Measurements from ENCODE around the gene DEPP1.
A peak's percentile ranks its signal among the peaks of the same experiment; 100 is the strongest.

Gene DEPP1

DNA sequence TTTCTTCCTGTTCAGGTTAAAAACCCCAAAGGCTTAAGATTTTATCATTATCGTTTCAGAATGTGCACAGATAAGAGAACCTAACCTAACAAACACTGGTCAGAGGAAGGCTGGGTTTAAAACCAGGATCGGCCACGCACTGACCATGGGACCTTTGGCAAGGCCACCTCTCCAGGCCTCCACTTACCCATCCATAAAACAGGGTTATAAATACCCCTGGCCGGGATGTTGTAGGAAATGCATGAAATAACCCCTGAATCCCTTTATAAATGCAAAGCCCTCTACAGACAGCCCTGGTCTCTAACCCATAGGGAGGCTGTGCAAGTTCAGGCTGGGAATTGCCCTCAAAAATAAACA is 418 bp downstream of the DEPP1 start:
- no peak for DNase-seq

DNA sequence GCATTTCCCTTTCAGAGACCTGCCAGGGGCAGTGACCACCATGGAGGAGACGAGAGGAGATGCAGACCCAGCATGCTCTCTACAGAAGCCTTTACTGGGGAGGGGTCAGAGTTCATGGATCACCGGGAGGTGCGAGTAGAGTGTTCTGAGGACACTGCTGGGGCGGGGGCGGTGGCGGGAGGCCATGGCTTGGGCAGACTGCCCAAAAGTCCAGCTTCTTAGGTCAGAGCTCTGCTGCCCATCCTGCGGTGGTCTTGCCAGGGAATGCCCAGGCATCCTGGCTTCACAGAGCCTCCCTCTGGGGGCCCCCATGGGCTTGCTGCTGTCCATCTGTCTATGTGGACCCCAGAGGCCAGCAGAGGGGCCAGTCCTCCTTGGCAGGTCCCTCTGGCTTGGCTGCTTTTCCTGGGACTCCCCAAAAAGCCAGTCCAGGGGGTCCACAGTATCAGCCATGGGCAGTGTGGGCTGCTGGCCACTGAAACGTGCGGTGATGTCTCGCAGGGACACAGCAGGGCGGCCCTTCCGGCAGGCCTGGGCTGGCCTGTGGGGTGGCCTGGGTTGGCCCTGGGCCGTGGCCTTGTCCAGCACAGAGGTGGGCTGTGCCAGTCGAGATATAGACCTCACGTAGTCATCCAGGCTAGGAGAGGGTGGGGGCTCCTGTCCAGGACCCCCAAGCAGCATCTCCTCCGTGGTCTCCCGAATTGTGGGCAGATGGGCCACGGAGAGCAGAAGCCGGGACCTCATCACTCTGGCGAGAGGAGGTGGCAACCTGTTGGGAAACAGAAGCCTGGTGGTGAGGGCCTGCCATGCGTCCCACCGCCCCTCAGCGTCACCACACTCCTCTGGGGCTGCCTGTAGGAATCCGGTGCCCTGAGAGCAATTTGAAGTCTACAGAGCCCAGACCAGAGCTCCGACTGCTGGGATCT is 1.1 kb downstream of the DEPP1 start:
- no peak for DNase-seq

DNA sequence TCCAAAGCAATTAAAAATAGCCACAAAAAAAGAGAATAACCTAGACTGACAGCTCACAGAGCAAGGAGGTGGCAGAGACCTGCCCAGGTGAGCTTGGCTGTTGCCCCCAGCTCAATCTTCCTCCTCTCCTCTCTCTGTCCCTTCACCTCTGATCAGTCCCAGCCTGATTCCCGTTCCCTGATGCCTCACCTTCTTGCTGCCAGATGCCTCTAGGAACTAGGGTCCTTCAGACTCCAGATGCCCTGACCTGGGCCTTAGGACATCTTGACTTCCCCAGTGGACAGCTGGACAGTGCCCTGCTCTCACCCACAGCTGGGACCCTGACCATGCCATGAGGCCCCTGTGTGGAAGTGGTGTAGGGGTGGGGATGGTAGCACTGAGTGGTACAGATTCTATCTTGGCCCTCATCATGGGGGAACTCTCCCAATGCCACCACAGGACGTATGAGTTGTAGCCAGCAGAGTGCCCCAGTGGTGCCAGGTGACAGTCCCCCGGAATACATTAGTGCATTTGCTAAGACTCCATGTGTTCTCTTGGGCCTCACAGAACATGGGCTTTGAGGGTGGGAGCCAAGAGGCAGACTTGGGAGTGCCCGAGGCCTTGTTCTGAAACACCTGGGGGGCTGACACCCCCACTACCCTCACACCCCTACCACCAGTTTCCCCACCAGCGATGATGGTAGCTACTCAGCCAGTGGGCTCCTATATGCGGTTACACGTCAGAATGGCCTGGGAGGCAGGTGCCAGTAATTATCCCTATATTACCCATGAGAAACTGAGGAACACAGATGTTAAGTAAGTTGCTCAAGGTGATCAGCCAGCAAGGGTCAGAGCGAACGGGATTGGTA is 2.0 kb downstream of the DEPP1 start:
- no peak for DNase-seq

DNA sequence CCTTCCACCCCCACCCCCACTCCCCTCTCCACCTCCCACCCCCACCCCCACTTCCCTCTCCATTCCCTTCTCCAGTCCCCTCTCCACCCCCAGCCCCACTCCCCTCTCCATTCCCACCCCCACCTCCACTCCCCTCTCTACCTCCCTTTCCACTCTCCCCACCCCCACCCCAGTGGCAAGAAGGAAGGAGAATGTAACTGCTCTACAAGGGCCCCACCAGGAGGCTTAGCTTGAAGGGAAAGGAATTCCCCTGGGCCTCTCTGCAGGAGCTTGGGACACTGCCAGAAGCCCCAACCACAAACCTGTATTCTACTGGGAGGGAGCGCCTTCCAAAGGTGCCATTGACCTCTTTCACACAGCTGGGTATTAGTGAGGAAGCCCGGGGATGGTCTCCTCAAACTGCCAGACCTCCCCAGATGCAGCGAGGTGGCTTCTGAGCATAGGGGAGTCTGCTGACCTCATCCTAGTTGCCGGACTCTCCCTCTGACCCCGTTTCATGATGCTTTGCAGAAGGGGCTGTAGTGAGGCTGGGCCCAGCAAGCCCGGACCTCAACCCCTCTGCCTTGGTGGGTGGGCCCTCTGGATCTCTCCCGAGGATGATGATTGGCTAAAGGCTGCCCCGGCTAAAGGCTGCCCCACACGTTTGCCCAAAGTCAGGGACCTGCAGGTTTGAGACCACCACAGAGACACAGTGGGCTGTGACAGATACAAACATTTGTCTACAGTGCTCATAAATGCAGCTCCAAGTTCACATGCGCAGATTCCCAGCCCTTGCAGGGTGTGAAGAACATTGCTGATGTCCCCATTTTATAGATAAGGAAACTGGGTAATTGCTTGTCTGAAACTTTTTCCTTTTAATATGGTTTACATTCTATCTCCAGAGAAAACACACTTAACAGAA is 2.9 kb downstream of the DEPP1 start:
- no peak for DNase-seq

DNA sequence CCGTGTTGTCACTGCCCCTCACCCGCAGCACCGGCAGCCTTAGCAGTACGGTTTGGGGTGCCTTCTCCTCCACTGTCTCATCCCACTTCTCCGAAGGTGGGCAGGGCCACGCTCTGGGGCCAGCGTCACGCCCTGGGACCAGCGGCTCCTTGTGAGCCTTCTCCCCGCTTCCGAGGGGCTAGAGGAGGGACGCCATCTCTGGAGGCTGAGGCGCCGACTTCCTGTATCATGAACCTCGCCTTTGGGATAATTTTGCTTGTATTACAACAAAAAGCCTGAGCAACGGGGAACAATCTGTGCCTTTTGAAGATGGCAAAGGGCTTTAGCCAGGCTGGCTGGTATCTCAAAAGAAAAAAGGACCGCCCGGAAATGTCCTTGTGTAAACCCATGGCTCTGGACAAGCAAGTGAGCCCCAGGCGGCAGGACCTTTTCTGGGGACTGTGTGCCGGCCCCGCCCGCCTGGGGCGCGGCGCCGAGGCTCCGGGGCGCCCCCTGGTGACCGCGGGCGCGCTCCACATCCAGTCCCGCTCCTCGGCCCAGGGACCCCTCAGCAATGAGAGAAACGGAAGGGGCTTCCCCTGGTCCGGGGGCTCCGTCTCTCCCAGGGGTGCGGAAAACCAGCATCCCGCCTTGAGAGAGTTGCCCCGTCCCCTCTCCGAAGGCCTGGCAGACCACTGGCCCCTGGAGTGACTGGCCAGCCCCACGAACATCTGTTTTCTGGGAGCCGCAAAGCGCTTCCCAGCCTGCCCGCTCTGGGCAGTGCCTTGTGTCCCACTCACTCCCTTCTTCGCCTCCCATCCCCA is 3.8 kb downstream of the DEPP1 start:
- DNase-seq = no peak

DNA sequence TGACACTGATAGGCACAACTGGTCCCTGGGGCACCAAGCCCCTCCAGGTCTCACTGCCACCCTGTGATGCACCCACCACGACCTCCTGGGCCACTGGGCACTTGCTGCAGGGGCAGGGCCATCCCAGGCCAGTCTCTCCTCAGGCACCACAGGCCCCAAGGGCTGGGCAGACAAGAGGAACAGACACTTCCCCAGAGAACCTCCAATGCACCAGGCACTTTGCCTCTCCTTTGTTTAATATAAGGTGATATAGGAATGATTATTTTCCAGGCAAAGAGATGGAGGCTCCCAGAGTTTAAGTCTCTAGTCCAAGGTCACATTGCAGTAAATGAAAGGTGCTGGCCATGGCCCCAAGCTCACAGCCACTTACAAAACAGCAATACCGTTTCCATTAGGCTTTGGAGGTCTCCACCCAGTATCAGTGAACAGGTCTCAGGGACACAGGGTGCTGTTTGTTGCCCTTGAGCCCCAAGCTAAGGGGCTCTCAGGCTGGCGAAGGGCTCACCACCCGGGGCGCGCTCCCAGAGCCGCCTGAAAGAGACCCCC is 4.5 kb downstream of the DEPP1 start:
- no peak for DNase-seq

DNA sequence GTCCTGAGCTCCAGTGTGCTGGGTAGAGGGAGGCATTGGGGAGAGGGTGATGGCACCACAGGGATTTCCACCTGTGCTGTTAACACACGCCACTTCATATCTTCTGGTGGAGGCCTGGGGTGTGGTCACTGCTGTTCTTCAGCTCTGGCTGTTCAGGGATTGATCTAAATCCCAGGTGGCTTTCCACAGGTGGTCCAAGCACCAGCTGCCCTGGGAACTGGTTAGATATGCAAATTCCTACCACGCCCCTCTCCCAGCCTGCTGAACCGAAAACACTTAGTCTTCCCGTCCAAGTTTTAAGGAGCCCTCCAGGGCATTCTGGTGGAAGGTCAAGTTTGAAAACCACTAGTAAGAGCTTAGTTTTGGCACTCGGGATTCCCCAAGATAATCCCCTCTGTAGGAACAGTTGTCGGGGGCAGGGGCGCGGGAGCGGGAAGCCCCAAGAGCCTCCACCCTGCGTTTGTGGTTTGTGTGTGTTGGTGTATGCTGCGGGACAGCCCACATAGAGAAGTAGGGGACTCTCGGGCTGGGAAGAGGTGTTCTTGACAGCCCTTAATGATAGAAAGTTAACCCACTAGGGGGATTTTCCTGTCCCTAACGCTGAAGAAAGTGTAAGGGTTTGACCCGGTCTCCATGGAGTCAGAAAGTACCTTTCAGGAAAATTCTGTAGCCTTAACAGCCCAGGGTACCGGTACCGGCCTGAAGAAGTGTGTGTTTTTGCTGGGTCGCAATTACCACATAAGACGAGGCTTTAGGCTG is 5.1 kb downstream of the DEPP1 start:
- DNase-seq = no peak

DNA sequence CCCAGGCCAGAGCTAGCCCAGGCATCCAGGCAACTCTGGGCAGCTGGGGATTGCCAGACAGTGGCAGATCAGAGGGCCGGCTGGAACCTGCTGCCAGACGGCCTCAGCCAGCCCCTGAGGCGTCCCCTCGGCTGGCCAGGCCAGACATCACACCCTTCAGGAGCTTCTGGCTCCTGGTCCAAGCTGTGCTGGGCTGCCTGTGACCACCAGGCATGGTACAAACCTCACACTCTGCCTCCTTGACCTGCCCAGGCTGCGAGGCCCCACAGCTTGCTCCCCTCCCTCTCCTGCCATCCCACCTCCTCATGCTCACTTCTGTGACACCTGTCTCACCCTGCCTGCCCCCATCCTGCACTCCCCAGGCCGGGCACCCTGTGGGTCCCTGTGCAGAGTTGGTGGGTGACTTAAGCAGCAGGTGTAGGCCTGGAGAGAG is 5.7 kb downstream of the DEPP1 start:
- DNase-seq = no peak

DNA sequence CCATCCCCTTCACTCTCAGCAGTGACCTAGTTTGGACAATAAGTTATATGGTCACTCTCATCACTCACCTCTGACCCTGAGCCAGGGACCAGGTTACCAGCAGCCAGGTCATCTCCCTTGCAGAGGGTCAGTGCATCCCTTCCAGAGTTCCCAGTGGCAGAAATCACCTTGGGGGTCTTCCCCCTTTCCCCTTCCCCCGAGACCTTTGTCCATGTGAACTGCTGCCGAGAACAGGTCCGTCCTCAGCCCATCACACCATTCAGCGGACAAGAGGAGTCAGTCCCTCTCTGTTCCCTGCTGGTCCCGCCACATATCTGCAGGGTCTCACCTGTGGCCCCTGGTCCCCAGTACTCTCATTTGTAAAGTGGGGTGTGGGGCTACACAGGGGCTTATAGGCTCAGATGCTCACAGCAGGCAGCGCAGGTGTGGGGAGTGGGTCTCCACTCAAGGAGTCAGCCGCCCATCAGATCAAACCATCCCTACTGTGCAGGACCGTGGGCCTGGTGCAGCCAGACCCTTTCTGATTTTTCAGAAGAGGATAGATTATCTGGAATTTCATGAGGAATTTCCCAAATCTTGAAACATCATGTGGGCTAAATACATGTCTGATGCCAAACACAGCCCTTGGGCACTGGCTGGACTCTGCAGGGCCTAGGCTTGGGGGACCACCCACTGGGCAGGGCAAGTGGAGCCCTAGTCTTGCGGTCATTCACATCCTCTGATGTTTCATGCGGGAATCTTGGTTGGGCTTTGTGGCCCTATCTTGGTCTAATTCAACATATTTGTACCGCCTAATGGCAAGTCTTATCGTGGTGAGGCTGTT is 6.5 kb downstream of the DEPP1 start:
- DNase-seq = no peak

DNA sequence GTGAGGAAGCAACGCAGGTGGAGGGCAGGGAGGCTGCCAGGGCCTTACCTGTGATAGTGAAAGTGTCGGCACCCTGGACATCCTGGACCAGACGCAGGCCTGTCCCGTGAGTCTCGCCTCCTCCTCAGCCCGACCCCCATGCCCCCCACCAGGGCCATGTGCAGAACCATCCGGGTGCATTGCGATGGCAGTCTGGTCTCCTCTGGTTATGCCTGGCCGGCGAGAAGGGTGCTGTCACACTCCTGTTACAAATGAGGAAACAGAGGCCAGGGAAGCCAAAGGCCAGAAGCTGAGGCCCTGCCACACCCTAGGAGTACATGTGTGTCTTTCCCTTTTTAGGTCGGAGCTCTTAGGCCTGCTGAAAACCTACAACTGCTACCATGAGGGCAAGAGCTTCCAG is 7.2 kb downstream of the DEPP1 start:
- no peak for DNase-seq

DNA sequence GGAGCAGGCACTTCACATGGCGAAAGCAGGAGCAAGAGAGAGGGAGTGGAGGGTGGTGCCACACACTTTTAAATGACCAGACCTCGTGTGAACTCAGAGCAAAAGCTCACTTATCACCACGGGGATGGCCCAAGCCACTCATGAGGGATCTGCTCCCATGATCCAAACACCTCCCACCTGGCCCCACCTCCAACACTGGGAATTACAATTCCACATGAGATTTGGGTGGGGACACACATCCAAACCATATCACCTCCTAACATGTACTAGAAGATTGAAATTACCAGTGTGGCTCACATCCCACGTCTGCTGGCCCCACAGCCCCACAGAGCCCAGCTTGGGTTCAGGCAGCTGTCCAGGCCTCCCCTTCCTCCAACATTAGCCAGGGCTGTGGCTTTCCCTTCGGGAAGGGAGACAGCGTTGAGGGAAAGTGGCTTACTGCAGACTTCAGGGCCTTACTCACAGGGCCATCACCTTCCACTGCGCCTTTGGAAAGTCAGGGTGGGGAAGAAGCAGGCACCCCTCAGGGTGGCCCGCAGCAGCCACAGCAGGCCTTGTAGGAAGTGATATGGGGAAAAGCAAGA is 7.7 kb downstream of the DEPP1 start:
- no peak for DNase-seq

DNA sequence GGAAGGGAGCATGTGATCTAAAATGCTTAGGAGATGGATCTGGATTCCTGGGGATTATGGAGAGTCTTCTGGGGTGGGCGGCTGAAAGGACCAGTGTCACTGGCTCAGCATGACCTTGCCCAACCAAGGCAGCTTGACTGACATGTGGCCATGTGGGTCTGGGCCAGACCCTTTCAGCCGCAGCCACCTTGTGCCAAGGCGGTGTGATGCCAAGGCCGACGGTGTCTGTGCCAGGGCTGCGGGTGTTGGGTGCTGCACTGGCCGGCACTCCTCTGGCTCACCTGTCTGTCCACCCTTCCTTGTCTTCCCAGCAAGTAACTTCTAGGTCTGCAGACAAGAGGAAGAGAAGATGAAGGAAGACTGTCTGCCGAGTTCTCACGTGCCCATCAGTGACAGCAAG is 8.8 kb downstream of the DEPP1 start:
- DNase-seq = no peak

DNA sequence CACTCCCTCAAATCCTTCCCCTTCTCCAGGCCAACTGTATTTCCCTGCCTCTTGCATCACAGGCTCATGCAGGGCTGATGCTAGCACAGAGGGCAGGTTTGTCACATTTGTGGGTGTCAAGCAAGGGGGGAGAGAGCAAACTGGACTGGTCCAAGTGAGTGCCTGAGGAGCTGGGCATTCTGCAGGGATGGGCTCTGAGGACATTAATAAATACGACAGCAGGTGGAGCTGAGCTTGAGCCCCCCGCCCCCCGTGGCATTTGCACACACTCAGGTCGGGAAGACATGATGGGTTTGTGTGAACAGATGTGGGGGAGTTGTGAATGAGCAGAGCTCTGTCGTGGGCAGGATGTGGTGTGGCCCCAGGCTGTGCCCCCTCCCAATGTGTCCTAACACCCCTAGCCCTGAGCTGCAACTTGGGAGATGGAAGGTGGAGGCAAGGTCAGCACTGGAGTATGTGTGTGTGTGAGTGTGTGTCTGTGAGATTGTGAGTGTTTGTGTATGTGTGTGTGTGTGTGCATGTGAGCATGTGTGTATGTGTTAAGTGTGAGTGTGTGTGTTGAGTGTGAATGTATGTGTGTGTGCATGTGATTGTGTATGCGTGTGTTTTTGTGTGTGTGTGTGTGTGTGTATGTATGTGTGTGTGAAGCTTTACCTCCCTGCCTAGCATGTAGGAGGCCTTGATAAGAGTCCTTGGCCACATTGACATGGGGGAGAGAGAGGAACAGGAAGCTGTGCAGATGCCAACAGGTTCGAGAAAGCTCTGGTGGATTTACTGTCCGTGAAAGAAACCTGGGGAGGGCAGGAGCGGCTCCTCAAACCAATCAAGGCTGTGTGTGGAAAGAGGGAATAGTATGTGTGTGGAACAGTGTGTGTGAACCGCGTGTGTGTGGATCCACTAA is 9.9 kb downstream of the DEPP1 start:
- peak; percentile 84 for DNase-seq

DNA sequence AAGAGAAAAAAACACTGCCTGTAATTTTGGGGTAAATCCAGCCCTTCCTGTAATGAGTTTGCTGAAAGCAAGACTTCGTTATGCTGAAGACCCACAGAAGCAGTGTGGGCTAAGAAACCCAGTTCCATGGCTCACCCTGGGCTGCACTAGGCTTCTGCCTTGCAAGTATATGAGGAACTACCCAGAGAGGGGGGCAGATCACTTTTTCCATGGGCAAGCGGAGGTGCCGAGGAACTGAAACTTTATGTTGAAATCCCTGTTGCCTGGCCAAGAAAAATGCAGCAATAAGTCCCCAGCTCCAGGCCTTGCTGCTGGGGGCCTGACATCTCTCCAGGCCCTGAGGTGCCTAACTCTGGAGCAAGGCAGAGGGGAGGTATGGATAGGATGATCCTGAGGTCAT is 10.5 kb downstream of the DEPP1 start:
- peak; percentile 98 for DNase-seq

DNA sequence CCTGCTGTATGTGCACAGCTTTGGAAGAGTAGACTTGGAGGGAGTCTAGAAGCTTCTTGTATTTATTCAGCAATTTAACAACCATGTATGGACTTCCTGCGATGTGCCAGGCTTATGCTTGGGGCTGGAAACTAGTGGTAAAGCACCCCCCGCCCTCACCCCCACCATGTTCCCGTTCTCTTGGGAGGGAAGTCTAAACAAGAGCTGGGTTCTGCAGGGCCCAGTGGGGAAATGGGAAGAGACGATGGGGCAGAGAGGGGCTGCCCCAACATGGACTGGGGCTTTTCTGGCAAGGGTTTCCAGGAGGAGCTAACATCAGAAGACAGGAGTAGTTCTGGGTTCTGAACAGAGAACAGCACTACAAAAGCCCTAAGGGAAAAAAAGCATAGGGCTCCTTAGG is 11.0 kb downstream of the DEPP1 start:
- peak; percentile 51 for DNase-seq

DNA sequence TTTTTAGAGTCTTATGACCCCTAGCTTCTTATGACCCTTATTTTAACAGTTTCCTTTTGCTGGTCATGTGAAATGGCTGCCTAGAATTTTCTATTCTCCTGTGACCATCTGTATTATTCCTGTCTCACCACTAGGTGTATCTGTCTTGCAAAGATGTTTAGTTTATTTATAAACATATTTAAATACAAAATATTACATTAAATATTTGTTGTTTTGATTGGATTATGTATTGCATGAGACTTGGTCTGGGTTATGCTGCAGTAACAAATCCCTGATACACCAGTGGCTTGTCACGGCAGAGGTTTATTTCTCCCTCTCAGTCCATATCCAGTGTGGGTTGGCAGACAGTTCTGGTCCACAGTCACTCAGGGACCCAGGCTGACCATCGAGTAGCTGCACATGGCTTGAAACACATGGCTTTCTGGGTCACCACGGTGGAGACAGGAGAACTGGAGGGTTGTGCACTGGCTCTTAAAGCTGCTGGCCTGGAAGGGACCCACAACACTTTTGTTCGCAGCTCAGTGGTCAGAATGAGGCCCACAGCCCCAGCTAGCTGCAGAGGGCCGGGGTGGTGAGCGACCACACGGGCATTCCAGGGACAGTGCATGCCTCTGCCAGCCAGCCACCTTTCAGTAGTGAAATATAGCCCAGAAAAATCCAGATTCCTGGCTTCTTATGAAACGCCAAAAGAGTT is 11.6 kb downstream of the DEPP1 start:
- no peak for DNase-seq

DNA sequence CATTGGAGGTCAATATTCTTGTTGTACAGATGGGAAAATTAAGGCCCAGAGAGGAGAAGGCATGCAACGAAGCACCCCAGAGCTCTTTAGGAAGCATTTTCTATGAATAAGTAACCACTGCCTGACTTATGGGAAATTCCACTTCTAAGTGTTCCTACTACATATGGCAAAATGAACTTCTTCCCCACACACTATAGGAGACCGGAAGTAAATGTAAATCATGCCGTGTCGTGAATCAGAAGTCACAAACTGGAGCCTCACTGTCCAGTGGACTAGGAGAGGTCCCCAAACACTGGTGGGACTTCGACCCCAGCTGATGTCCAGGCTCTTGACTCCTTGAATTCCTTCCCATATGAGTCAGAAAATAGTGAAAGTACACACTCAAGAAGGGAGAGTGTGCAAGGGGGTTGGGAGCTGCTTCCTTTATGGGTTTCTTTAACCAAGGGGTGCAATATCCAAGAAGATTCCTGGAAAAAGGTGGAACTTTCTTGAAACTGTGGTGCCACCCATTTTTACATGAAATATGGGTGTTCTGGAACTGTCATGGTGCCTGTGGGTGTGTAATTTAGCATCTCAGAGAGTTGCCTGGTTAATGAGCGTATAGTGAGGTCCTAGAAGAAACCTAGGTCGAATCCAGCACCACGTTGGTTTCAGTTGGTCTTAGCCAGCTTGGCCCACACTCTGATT is 12.3 kb downstream of the DEPP1 start:
- no peak for DNase-seq

All from GF-D8 (cell line).